SK-N-SH treated with all-trans-retinoic acid at 6 μM for 48 hours (cell line): ENCODE results near the gene NRXN3.

Experiments
- ARNTL ChIP-seq: fragments of 450-650 bp; formaldehyde crosslinking; IDR thresholded peaks from 2 replicates; pipeline ENCODE4 v1.5.0; 2020; ENCODE audit warnings: low read depth, mild to moderate bottlenecking, moderate library complexity, borderline replicate concordance
- BACH2 ChIP-seq: fragments of 250-450 bp; sonication (Bioruptor Pico); IDR thresholded peaks from 2 replicates; pipeline ENCODE4 v1.9.0; 2021; ENCODE audit warnings: mild to moderate bottlenecking, borderline replicate concordance
- GLIS3 ChIP-seq: fragments of 250-450 bp; sonication (Bioruptor Pico); IDR thresholded peaks from 2 replicates; pipeline ENCODE4 v1.5.0; 2020; ENCODE audit warnings: mild to moderate bottlenecking, moderate library complexity
- ISL1 ChIP-seq: fragments of 250-450 bp; sonication (Bioruptor Pico); IDR thresholded peaks from 2 replicates; pipeline ENCODE4 v2.1.2; 2022; ENCODE audit warnings: mild to moderate bottlenecking, moderate library complexity
- RARB ChIP-seq: fragments of 250-450 bp; sonication (Bioruptor Pico); IDR thresholded peaks from 2 replicates; pipeline ENCODE4 v1.8.0; 2021; ENCODE audit warnings: mild to moderate bottlenecking, moderate library complexity
- TOX ChIP-seq: fragments of 250-450 bp; sonication (Bioruptor Pico); IDR thresholded peaks from 2 replicates; pipeline ENCODE4 v1.8.0; 2021; ENCODE audit warnings: mild to moderate bottlenecking, moderate library complexity, borderline replicate concordance
- ZFP3 ChIP-seq: fragments of 250-450 bp; sonication (Bioruptor Pico); IDR thresholded peaks from 2 replicates; pipeline ENCODE4 v1.5.0; 2020; ENCODE audit warnings: mild to moderate bottlenecking, moderate library complexity
- TF ChIP-seq, protein P1 (sequence below): fragments of 250-450 bp; sonication (Bioruptor Pico); IDR thresholded peaks from 2 replicates; pipeline ENCODE4 v1.8.0; 2020; ENCODE audit warnings: mild to moderate bottlenecking, moderate library complexity, borderline replicate concordance
- TF ChIP-seq, protein P2 (sequence below): fragments of 250-450 bp; sonication (Bioruptor Pico); IDR thresholded peaks from 2 replicates; pipeline ENCODE4 v1.8.0; 2021; ENCODE audit warnings: low read depth, mild to moderate bottlenecking, moderate library complexity, borderline replicate concordance
- TF ChIP-seq, protein P3 (sequence below): fragments of 250-450 bp; sonication (Bioruptor Pico); IDR thresholded peaks from 2 replicates; pipeline ENCODE4 v1.5.1; 2020; ENCODE audit warnings: low read depth, mild to moderate bottlenecking, moderate library complexity
- TF ChIP-seq, protein P4 (sequence below): fragments of 250-450 bp; sonication (Bioruptor Pico); IDR thresholded peaks from 2 replicates; pipeline ENCODE4 v1.5.1; 2021; ENCODE audit warnings: mild to moderate bottlenecking, moderate library complexity

GRCh38 chr14:78849952-78850351, 679.8 kb downstream of the NRXN3 start:
- TF ChIP-seq, protein P1, sequence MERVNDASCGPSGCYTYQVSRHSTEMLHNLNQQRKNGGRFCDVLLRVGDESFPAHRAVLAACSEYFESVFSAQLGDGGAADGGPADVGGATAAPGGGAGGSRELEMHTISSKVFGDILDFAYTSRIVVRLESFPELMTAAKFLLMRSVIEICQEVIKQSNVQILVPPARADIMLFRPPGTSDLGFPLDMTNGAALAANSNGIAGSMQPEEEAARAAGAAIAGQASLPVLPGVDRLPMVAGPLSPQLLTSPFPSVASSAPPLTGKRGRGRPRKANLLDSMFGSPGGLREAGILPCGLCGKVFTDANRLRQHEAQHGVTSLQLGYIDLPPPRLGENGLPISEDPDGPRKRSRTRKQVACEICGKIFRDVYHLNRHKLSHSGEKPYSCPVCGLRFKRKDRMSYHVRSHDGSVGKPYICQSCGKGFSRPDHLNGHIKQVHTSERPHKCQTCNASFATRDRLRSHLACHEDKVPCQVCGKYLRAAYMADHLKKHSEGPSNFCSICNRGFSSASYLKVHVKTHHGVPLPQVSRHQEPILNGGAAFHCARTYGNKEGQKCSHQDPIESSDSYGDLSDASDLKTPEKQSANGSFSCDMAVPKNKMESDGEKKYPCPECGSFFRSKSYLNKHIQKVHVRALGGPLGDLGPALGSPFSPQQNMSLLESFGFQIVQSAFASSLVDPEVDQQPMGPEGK (CRISPR knock-in tag) = no peak
- no peak for TF ChIP-seq RARB (CRISPR knock-in tag)
- no peak for TF ChIP-seq BACH2 (CRISPR knock-in tag)
- TF ChIP-seq, protein P2, sequence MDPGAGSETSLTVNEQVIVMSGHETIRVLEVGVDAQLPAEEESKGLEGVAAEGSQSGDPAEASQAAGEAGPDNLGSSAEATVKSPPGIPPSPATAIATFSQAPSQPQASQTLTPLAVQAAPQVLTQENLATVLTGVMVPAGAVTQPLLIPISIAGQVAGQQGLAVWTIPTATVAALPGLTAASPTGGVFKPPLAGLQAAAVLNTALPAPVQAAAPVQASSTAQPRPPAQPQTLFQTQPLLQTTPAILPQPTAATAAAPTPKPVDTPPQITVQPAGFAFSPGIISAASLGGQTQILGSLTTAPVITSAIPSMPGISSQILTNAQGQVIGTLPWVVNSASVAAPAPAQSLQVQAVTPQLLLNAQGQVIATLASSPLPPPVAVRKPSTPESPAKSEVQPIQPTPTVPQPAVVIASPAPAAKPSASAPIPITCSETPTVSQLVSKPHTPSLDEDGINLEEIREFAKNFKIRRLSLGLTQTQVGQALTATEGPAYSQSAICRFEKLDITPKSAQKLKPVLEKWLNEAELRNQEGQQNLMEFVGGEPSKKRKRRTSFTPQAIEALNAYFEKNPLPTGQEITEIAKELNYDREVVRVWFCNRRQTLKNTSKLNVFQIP (CRISPR knock-in tag) = no peak
- TF ChIP-seq ARNTL (CRISPR knock-in tag) = no peak
- no peak for TF ChIP-seq ISL1 (CRISPR knock-in tag)
- TF ChIP-seq GLIS3 (CRISPR knock-in tag) = no peak
- TF ChIP-seq TOX (CRISPR knock-in tag) = no peak
- TF ChIP-seq ZFP3 = no peak
- TF ChIP-seq, protein P3, sequence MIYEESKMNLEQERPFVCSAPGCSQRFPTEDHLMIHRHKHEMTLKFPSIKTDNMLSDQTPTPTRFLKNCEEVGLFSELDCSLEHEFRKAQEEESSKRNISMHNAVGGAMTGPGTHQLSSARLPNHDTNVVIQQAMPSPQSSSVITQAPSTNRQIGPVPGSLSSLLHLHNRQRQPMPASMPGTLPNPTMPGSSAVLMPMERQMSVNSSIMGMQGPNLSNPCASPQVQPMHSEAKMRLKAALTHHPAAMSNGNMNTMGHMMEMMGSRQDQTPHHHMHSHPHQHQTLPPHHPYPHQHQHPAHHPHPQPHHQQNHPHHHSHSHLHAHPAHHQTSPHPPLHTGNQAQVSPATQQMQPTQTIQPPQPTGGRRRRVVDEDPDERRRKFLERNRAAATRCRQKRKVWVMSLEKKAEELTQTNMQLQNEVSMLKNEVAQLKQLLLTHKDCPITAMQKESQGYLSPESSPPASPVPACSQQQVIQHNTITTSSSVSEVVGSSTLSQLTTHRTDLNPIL (CRISPR knock-in tag) = no peak
- TF ChIP-seq, protein P4, sequence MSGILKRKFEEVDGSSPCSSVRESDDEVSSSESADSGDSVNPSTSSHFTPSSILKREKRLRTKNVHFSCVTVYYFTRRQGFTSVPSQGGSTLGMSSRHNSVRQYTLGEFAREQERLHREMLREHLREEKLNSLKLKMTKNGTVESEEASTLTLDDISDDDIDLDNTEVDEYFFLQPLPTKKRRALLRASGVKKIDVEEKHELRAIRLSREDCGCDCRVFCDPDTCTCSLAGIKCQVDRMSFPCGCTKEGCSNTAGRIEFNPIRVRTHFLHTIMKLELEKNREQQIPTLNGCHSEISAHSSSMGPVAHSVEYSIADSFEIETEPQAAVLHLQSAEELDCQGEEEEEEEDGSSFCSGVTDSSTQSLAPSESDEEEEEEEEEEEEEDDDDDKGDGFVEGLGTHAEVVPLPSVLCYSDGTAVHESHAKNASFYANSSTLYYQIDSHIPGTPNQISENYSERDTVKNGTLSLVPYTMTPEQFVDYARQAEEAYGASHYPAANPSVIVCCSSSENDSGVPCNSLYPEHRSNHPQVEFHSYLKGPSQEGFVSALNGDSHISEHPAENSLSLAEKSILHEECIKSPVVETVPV (CRISPR knock-in tag) = no peak
